DMS153 (cell line): ENCODE measurements around the gene OXSR1.
"Not testable (repeated sequence)": the region's sequence is repeated elsewhere in the genome, so short reads cannot be mapped to it uniquely, and the experiment has no call there.

Experiments used
- DNase-seq: peaks from one replicate; lab custom pipeline; 2025; lab: John Stamatoyannopoulos, UW

Gene OXSR1

GRCh38 chr3:38128303-38128655 is 37.1 kb upstream of the OXSR1 start:
- DNase-seq, result no peak

- DNase-seq, result no peak
Measured at GRCh38 chr3:38129058-38129457, 36.3 kb upstream of the OXSR1 start.

DNA sequence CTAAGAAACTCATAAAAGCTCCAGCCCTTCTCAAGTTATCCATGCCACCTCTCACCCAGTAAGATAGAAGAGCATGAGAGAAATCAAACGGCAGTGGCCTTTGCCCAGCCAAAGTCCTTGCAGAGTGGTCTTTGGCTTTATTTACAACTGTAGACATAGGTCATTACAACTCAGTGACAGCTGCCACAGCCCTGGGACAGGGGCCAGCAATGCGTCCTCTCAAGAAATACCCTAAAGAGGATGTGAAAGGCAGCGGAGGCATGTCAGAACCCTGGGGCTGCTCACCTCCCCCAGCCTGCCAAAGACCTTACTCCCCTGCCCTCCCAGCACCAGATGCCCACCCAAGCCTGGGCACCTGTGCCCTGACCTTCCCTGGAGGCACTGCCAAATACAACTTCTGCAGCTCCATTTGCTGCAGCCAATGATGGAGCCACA is 34.7 kb upstream of the OXSR1 start:
- no peak for DNase-seq

DNA sequence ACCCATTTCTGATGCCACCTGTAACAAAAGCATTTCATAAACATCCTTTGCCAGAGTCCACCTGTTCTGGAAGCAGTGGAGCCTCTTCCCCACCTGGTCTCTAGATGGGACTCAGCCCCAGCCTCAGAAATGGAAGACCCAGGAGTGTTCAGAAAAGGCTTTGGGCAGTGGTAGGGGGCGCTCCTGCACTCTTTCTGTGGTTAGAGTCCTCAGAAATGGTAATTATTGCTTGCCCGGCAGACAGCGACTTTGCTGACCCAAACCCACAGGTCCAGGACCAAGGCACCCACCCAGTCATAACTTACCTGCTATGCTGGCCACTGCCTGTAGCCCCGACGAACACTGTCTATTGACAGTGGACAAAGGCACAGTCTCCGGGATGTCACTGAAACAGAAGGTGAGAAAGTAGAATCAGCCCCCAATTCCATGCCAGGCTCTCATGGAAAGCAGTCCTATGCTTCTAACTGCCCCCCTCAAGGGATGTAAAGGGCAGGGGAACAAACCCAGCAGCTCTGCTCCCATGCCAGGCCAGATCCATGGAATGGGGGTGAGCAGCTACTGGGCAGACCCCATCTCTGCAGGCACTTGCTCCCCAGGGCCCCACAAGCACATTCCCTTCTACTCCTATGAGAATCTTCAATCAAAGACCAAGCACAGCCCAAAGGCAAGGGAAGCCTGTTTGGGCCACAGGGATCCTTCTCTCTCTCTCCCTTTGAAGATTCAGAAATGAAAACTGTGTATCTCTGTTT is 33.5 kb upstream of the OXSR1 start:
- no peak for DNase-seq

- DNase-seq, result no peak
Measured at GRCh38 chr3:38133209-38133556, 32.2 kb upstream of the OXSR1 start.

GRCh38 chr3:38133557-38134405 is 31.6 kb upstream of the OXSR1 start:
- no peak for DNase-seq

GRCh38 chr3:38134517-38135143 is 30.7 kb upstream of the OXSR1 start:
- DNase-seq, result not testable (repeated sequence)

GRCh38 chr3:38135621-38136277 is 29.6 kb upstream of the OXSR1 start:
- DNase-seq, result not testable (repeated sequence)

- no peak for DNase-seq
Measured at GRCh38 chr3:38136393-38136776, 29.0 kb upstream of the OXSR1 start.

DNA sequence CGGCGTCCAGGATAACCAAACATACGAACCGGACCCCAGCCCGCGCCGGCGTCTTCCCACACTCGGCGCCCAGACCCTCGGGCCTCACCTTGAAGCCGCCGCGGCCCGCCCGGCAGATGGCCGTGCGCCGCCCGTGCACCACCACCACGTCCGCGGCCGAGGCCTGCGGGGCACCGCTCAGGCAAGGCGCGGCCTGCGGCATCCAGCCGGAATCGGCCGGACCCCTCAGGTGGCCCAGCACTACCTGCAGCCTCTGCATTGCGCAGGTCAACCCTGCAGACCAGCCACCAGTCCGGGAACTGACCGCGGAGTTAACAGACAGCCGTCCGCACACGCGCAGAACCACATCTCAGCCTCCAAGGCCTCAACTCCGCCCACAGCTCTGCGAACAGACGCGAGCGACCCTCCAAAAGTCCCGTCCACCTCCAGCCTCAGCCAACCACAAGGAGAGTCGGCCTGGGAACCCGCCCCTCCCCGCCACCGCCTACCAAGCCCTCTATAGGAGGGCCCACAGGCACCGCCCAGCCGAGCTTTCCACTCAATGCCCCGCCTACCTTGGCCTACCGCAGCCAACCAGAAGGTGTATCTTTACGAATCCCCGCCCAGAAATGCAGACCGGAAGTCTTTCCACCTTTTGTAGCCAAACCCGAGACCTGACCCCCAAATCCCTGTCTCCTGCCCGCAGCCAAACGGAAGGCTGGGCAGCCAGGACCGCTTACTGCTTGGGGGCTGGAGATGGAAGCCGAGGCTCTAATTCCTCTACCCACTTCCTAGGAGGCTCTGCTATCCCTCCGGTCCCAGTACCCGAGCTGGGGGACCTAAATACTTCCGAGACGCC is 28.3 kb upstream of the OXSR1 start, which contains the start of gene ACAA1:
TSS of gene ACAA1 (minus strand) at position 351 of the 838 bp plus-strand sequence. CDS start at position 259, 92 bp downstream.
- DNase-seq, result peak; percentile 91

DNA sequence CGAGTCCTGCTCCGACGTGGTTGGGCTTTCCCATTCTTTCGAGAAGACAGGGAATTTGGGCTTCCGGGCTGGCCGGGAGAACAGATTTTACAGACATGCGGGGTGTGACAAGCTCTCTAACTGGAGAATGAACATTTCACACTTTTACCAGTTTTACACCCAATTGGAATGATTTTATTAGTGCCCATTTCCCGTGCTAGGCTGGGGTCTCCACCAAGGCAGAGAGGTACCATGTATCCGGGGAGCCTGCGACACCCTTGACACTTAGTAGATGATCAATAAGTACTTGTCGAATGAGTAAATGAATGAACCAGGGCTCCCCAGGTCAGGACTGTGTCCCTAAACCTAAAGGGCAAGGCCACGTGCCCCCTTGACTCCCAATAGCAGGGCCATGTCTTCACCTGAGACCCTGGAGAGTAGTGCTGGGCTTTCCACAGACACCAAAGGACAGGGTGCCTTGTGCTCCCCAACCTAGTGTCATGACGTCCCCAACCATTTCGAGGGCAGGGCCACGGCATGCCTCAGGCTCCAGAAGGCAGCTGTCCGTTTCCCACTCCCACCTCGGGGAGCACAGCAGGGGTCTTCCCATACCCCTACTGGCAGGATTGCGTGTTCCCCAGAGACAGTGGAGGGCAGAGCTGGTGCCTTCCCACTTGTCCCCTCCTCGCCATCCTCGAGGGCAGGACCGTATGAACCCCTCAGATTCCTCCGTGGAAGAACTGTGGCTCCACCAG is 27.6 kb upstream of the OXSR1 start:
- DNase-seq, result no peak

DNA sequence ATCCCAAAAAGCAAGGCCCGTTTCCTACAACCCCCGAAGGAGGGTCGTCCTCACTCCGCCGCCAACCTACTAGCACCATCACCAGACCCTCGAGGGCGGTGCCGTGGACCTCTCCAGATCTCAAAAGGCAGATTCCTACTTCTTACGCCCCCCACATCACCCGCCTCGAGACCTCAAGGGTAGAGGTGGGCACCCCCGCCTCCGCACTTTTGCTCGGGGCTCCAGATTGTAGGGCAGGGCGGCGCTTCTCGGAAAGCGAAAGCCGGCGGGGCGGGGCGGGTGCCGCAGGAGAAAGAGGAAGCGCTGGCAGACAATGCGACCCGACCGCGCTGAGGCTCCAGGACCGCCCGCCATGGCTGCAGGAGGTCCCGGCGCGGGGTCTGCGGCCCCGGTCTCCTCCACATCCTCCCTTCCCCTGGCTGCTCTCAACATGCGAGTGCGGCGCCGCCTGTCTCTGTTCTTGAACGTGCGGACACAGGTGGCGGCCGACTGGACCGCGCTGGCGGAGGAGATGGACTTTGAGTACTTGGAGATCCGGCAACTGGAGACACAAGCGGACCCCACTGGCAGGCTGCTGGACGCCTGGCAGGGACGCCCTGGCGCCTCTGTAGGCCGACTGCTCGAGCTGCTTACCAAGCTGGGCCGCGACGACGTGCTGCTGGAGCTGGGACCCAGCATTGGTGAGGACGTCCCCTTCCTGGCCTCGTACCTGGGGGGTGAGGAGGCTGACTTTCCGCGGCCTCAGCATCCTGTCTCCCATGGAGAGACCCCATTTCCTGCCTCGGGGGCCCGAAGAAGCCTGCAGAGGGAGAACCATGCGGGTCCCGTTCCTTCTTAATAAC is 26.8 kb upstream of the OXSR1 start, which contains the start of gene MYD88:
TSS of gene MYD88 (plus strand) at position 313 of the 842 bp plus-strand sequence. CDS start at position 353, 40 bp downstream.
- no peak for DNase-seq

DNA sequence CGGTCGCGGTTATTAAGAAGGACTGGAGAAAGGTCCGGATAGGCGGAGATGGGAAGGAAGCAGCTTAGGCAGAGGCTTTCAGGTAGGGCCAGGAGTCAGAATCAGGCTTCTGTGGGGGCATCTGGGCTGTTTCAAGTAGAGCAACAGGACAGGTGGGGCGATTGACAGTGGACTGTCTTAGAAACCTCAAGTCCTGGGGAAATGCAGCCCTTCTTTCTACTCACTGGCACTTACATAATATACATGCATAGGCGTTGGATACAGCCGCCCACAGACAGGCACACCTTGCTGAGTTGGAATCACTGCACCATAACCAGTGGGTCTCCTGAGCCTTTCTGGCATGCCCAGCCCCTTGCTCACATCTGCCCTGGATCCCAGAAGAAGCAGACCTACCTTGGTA is 26.1 kb upstream of the OXSR1 start:
- DNase-seq, result no peak

DNA sequence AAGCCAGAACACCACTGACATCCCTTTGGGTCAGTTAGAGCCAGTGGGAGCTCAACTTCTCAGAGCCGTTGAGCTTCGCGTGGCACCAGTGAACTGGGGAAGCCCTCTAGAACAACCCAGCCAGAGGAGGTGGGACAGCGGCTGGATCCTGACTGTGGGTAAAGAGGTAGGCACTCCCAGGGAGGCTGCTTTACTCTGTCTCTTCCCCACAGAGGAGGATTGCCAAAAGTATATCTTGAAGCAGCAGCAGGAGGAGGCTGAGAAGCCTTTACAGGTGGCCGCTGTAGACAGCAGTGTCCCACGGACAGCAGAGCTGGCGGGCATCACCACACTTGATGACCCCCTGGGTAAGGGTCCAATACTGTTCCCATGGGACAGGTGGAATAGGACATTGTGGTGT is 25.7 kb upstream of the OXSR1 start:
- no peak for DNase-seq

- DNase-seq, result no peak
Measured at GRCh38 chr3:38140326-38141172, 24.8 kb upstream of the OXSR1 start.

- no peak for DNase-seq
Measured at GRCh38 chr3:38141173-38141951, 24.0 kb upstream of the OXSR1 start.

- DNase-seq, result no peak
Measured at GRCh38 chr3:38141952-38142273, 23.4 kb upstream of the OXSR1 start.

- no peak for DNase-seq
Measured at GRCh38 chr3:38142959-38143358, 22.4 kb upstream of the OXSR1 start.
